HG02870 (cell line): ENCODE data around the gene STPG2.
A peak's percentile ranks its signal among the peaks of the same experiment; 100 is the strongest.

Source experiments
- ATAC-seq: cut with Tn5 transposase; IDR thresholded peaks from one replicate; pipeline ENCODE4 v1.9.1; 2021; ENCODE audit warnings: mild to moderate bottlenecking, moderate library complexity; ENCODE audit not compliant: unreplicated experiment

Gene STPG2

GRCh38 chr4:98143001-98143899 is at the start of gene STPG2:
Gene STPG2, minus strand, starts transcription at chr4:98143476.
- ATAC-seq, result peak; percentile 99

DNA sequence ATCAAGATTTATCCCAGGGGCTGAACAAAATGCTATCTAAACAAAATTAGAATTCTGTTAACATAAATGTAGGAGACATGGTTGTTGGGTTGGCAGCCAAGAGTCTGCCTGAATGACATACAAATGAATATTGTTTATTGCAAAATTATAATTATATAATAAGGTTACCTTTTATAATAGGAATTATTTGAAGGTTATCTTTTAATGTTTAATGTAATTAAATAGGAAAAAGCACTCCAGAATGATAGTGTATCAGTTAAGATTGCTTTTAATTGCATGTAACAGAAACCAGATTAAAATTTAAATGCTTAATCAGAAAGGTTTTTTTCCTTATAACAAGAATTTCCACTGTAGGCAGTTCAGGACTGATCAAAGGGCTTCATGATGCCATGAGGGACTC is 42.0 kb upstream of the STPG2 start:
- ATAC-seq, result no peak

DNA sequence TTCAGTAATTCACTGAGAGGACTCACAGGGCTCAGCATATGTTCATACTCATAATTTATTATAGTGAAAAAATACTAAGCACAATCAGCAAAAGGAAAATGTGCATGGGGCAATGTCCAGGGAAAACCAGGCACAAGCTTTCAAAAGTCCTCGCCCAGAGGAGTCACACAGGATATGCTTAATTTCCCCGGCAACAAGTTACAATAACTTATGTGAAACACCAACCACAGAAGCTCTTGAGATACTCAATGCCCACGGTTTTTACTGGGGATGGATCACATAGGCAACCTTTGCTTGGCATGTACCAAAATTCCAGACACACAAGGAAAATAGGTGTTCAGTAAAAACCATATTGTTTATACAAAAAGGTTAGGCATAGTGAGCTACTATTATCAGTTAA is 38.5 kb upstream of the STPG2 start:
- no peak for ATAC-seq

- no peak for ATAC-seq
These were observed 36.7 kb upstream of the STPG2 start for GRCh38 chr4:98179951-98180350.

DNA sequence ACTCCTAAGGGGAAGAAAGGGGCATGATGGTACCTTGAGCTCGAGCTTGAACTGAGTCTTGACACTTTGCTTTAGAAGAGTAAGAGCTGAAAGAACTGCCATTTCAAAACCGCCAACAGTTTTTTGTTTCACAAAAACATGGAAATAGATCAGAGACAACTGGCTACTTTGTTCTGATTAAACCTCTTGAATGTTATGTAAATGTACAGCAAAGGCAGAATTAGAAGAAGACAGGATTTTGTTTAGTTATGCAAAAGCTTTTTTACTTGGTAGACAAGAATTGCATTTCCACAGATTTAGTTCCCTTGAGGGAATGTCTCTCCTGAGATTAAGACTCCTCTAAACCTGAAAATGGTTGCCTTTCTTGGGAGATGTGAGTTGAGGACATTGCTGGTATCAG is 33.3 kb upstream of the STPG2 start:
- ATAC-seq, result no peak

DNA sequence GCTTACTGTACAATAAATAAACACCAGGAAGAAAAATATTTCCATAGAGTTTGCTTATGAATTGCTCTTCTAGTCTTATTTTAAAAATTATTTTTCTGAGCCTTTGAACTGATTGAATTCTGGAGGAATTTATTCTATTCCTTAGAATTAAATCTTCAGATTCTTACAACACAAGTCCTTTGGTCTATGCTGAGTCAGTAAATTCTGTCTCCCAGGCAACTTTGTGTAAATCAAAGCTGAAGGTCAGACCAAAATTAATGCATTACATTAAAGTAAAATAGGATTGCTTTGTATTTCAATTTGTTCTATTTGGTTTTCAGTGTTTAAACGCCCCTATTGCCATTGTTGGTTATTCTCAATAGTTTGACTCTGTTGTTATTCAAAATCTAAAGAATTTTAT is 26.8 kb upstream of the STPG2 start:
- ATAC-seq, result no peak

GRCh38 chr4:98166731-98167041 is 23.4 kb upstream of the STPG2 start:
- ATAC-seq, result no peak

DNA sequence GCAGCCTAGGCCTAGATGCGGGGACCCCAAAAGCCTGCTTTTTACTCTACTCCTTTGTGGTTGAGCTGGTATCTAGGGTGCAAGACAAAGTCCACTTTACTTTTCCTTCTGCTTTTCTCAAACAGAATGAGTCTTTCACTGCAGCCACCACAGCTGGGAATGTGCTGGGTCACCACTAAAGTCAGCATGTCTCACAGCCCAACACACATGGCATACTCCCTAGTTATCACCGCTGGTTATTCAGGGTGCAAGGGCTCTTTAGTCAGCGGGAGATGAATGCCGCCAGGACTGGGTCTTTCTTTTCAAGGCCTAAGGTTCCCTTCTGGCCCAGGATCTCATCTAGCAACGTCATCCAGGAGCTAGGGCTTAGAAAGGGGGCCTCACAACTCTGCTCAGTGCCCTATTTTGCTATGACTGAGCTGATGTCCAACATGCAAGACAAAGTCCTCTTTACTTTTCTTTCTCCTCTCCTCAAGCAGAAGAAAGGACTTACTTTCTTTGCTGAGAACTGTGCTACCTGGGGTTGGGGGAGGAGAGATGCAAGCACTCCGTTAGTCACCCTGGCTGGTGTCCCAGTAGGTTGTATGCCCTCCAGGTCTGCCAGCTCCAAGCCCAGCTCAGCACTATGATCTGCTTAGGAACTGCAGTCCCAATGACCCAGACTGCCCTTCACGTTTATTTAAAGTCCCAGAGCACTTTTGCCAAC is 22.9 kb upstream of the STPG2 start:
- no peak for ATAC-seq

GRCh38 chr4:98162696-98163095 is 19.4 kb upstream of the STPG2 start:
- no peak for ATAC-seq

DNA sequence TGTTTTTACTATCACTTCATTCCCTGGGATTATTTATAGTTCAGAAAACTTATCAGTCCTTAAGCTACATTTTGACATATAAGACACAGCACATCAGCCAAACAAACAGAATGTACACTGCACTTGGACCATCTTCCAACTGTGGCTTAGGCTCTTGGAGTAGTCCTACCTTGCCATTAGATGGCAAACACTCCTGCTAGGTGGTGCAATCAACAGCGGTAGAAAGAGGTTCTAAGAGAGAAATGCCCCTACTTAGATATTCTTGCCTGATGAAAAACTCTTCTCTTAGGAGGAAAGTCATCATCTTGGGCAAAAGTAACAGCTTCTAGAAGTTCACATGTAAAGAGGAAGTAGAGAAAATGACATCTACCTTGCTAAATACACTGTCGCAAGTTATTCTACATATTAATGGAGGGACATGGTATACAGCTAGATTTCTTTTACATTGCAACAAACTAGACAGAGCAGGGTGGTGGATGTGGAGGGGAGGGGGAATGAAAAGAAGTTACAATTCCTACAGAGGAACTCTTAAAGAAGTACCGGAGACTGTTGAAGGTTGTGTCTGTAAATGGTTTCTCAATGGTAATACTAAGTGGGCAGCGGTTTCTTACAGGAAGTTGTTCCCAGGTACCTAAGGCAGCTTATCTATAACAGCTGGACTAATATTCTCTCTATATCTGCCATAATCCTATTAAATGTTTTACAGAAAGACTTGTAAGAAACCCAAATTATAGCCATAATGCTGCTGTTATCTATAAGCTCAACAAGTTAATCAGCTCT is 8.1 kb upstream of the STPG2 start:
- ATAC-seq, result no peak

- no peak for ATAC-seq
These were observed 7.0 kb upstream of the STPG2 start for GRCh38 chr4:98150092-98150761.

GRCh38 chr4:98148856-98149255 is 5.6 kb upstream of the STPG2 start:
- no peak for ATAC-seq

DNA sequence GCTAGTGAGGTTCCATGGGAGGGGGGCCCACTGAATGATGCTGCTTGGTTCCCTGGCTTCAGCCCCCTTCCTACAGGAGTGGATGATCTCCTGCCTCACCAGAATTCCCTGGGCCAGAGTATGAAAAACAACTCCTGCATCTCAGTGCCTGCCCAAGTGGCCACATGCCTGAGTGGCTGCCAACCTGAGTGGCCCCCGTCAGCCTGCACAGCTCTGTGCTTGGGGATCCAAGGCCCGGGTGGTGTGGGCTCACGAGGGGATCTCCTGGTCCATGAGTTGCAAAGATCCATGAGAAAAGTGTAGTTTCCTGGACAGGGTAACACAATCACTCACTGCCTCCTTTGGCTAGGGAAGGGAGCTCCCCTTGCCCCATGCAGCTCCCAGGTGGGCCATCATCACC is 17.1 kb downstream of the STPG2 start:
- no peak for ATAC-seq

GRCh38 chr4:98125585-98125984 is 17.7 kb downstream of the STPG2 start:
- ATAC-seq, result no peak

DNA sequence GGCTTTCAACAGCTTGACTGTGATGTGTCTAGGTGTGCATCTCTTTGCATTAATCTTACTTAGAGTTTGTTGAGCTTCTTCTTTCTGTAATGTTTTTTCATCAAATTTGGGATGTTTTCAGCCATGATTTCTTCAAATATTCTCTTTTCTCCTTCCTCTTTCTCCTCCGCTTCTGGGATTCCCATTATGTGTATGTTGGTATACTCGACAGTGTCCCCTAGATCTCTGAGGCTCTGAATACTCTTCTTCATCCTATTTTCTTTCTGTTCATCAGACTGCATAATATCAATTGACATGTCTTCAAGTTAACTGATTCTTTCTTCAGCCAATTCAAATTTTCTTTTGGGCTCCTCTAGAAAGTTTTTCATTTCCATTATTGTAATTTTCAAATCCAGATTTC is 25.9 kb downstream of the STPG2 start:
- ATAC-seq, result no peak

GRCh38 chr4:98113012-98113411 is 30.3 kb downstream of the STPG2 start:
- peak; percentile 50 for ATAC-seq

DNA sequence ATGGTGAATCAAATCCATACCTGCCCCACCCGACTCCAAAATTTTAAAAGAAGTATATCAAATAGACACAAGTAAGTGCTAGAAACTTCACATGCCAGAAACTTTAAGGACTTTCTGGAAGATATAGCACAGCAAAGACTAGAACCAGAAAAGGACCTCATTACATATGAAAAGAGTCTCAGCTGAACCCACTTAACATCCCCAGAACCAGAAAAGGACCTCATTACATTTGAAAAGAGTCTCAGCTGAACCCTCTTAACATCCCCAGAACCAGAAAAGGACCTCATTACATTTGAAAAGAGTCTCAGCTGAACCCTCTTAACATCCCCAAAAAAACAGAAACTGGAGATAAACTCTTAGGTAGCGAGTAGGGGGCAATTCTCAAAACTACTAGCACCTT is 32.3 kb downstream of the STPG2 start:
- ATAC-seq, result no peak

DNA sequence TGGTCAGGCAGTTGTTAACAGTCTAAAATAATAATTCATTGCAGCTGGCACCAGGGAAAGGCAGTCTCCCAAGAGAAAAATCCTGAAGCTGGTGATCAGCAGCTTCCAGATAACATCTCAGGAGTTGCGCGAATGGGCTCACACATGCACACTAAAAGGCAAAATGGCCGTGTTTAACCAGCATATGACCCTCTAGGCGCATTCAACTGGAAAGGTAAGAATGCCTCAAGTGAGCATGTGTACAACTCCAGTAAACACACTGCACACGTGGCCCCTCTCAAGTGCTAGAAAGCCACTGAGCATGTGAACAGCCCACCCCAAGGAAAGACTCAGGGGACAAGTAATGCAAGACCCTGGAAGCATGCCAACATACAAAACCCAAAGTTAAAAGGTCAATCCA is 33.1 kb downstream of the STPG2 start:
- ATAC-seq, result no peak

DNA sequence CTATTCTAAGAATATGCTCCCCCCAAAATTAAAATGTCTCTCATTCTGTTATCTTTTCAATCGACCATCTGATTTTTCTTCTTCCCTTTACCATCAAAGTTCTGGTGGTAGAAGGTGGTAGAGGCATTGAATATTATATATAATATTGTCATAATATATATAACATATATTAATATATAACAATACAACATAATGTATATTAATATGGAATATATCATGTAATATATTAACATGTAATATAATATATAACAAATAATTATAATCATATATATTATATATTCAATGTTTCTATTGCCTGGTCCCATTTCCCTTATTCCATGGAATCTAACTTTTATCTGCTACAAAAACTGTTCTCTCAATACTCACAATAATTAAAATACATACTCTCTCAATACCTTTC is 40.6 kb downstream of the STPG2 start:
- no peak for ATAC-seq

GRCh38 chr4:98101988-98102387 is 41.3 kb downstream of the STPG2 start:
- ATAC-seq, result no peak

- no peak for ATAC-seq
These were observed 44.5 kb downstream of the STPG2 start for GRCh38 chr4:98098764-98099163.
